ENCODE data around the gene DNAJC6.
"Not testable (repeated sequence)": the region's sequence is repeated elsewhere in the genome, so short reads cannot be mapped to it uniquely, and the experiment has no call there.

Gene DNAJC6

DNA sequence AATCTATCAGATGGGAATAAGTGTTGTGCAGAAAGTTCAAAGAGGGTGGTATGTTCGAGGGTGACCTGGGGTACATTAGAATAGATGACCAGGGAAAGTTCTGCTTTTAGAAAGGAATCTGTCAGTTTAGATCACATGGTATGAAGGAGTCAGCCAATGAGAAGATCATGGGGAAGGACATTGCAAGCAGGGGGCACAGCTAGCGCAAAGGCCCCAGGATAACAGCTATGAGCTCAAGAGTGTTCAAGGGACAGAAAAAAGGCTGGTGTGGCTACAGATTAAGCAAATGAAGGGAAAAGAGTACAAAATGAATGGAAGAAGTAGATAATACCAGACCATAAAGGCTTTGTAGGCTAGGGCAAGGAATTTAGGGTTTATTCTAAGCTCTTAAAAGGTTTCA lies 119.7 kb downstream of the DNAJC6 start:
- no peak for DNase-seq (ENCODE audit: low read depth, low spot score)

DNA sequence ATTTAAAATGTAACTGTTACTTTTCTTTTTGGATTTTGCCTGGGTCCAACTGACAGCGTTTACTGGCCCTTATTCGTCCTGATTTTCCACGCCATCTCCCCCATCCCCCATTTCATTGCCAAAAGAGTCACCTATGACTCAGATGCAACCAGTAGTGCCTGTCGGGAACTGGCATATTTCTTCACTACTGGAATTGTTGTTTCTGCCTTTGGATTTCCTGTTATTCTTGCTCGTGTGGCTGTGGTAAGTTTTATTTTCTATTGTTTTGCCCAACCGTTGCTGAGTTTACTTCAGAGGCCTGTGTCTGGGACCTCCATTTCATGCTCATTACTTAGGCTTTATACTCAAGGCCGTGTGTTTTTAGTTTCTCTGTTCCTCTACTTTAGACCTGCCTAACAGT lies 120.5 kb downstream of the DNAJC6 start:
- DNase-seq (ENCODE audit: low read depth, low spot score): no peak

DNA sequence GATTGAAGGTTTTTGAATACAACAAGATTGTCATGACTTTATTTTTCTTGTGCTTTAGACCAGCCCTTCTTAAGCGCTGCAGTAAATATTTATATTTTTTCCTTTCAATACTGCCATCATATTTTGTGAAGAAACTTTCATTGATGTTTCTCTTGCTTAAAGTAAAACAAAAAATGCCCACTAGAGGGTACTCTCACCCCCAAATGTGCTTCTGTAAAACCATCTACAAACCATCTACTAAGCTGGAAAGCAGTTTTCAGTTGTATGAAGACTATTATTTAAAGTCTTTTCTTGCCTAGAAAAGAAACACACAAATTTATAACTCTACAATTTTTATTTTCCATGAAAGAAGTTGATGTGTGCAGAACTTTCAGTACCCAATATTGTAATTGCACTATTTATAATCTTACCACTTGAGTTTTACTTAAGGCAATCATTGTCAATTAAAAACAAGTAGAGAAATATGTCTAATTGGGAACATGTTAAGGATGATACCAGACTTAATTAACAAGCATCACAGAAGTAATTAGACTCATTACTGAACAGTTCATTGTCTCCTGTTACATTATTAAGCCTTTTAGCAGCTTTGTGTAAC lies 121.9 kb downstream of the DNAJC6 start:
- DNase-seq (ENCODE audit: low read depth, low spot score): no peak

DNA sequence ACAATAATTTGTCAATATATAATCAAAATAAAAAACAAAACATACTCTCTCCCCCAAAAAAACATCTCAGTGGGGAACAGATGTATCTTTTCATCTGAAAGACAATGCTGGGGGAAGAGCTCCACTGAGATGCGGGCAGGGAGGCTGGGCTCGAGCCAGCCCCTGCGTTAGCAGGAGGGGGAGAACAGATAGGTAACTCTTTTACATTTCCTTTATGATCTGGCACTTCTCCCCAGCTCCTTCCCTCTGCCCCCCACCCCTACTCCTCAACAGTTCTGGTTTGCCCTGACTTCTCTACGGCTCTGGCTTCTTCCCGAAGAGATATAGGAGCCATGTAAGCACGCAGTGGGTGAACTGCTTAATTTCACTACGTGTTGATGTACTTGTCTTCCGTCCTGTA lies 123.6 kb downstream of the DNAJC6 start:
- no peak for DNase-seq (ENCODE audit: low read depth, low spot score)

DNA sequence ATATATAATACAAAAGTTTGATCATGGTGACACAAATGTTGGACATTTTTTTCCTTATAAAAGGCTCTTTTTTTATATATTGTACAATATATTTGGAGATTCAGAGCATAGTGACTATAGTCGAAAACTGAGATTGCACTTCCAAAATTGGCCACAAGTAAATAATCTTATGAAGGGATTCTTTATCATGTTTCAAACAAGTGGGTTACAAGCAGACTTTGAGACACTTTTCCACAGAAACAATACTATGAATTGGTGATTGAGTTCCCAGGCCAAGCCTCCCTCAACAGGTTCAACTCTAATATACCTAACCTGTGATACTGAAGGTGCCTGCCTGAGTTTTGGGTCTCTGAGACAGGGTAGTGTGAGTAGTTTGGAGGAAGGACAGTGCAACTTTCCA lies 124.9 kb downstream of the DNAJC6 start:
- no peak for DNase-seq (ENCODE audit: low read depth, low spot score)

DNA sequence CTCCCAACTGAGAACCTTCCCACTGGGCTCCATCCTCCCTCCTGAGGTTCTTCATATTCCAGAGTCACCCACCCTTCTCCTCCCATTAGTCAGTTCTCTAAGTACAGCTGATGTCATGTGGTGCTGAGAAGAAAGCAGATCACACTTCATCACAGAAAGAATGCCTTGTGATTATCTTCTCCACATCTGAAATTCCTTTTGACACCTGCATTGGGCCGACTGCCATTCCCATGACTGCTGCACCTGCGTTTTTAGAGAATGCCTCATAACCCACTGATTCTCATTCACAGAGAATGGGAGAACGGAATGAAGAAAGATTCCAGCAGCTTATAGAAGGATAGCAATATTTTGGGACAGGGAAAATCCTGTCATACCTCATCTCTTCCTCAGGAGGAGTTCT lies 125.4 kb downstream of the DNAJC6 start:
- DNase-seq (ENCODE audit: low read depth, low spot score): no peak

DNA sequence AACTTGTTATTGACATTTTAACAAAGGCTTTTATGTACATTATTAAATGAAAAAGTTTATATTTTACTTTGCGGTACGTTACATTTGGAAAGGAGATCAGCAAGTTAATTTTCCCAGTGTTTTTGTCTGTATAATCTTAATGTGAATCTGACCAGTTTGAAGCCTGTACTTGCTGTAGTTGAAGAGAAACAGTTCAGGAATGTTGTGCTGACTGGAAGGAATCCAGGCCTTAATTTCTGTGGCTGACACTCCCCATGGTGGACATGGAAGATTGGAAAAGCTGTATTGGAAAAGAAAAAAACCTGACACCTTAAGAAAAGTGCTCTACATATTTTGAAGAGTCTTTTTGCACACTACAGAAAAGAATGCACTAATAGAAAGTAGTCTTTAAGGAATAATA lies 126.6 kb downstream of the DNAJC6 start:
- DNase-seq (ENCODE audit: low read depth, low spot score): no peak

DNA sequence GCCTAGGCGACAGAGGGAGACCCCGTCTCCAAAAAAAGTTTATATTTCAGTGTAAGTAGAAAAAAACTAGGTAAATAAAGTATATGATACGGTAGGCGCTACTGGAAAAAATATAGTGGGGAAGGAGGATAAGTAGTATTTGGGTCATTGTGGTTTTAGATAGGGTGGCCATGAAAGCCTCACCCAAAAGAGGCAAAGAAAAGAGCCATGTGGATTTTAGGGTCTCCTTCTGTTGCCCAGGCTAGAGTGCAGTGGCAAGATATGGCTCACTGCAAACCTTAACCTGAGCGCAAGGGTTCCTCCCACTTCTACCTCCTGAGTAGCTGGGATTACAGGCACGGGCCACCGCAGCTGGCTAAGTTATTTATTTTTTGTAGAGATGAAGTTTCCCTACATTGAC lies 128.3 kb downstream of the DNAJC6 start:
- no peak for DNase-seq (ENCODE audit: low read depth, low spot score)

DNA sequence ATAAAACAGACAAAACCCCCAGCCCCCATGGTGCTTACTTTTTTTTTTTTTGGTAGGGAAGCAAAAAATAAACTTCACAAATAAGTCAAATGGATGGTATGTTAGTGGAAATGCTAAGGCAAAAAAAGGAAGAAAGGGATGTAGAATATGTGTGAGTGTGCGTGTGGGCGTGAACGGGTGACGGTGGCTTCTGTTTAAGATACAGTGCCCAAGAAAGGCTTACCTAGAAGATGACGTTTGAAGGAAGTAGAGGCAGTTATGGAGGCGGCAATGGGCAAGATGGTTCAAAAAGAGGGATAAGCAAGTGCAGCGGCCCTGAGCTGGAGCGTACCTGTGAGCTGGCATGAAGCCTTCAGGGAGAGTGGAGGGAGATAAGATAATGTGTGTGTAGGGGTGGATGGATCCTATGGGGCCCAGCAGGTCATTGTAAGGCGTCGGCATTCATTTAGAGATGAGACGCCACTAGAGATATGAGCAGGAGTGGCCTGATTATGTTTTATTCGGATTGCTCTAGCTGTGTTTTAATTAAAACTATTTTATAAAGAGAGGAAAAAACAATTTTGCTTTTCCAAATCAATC lies 131.1 kb downstream of the DNAJC6 start:
- DNase-seq (ENCODE audit: low read depth, low spot score): no peak

DNA sequence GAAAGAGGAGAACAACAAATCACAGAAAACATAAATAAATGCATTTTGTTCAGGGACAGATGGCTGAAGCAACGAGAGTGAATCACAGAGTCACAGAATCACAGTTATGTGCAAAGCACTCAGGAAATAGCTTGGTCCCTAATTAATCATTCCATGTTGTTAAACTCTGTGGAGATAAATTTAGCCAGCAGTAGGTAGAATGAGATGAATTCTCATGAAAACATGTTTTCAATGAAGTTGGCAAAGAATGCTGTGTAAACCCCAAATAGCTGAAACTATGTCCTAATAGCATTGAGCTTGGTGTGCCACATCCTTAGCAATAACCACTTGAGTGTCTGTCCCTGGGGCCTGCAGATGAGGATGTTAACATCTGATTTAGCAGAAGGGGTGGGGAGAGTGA lies 131.6 kb downstream of the DNAJC6 start:
- DNase-seq (ENCODE audit: low read depth, low spot score): no peak

DNA sequence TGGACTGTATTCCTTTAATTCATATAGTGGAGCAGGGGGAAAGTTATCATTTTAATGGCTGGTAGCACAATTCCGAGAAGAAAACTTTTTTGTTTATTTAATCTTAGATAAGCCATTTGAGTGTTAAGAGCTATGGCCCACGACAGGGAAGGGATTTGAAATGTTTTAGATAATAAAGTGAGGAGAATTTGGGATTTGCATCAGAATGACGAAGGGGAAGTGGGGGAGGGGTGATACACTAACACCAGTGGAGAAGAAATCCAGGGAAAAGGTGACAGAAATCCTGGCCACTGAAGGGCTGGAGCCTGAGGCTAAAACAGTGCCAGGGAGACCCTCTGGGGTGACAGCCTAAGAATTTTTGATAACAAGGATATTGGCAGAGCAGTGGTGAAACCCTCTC lies 132.1 kb downstream of the DNAJC6 start:
- no peak for DNase-seq (ENCODE audit: low read depth, low spot score)

DNA sequence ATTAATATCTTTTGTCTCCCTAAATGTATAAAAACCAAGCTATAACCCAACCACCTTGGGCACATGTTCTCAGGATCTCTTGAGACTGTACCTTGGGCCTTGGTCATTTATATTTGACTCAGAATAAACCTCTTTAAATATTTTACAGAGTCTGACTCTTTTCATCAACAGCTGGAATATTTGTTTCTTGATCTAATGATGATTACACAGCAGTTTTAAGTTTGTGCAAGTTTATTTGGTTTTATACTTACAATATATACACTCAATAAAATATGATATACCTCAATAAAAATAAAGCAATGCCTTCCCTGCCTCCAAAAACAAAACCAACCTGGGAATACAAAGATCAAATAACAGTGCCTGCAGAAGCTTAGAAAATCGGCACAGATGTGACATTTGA lies 133.1 kb downstream of the DNAJC6 start:
- DNase-seq (ENCODE audit: low read depth, low spot score): no peak

DNA sequence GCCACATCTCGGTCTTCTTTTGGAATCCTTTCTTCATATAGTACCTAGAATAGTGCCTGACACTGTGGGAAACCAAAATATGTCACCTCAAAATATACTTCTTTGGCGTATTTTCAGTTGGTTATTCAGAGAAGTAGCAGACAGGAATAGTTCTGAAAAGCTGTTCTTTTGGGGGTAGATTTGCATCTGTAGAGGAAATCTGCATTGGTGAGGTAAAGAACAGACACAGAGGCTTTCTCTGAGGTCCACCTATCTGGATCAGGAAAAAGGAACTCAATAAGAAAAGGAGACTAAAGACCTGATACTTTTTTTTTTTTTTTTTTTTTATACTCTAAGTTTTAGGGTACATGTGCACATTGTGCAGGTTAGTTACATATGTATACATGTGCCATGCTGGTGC lies 134.3 kb downstream of the DNAJC6 start:
- DNase-seq (ENCODE audit: low read depth, low spot score): no peak

DNA sequence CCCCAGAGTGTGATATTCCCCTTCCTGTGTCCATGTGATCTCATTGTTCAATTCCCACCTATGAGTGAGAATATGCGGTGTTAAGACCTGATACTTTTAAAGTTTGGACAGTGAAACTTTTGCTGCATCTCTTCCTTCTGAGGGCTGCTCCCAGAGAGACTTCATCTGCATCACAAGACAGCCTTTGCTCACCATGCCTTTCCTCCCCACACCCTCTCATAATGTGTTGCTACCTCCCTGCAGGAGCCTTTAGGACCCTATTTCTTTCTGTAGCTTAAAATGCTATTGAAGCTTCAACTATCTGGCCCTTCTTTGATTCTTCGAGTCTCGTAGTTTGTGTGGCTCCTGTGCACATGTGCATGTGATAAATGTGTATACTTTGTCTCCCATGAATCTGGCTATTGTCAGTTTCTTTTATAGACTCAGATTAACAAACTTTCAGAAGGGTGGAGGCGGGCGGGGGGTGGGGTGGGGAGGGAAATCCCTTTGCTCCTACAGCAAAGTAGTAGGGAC lies 134.8 kb downstream of the DNAJC6 start:
- no peak for DNase-seq (ENCODE audit: low read depth, low spot score)

DNA sequence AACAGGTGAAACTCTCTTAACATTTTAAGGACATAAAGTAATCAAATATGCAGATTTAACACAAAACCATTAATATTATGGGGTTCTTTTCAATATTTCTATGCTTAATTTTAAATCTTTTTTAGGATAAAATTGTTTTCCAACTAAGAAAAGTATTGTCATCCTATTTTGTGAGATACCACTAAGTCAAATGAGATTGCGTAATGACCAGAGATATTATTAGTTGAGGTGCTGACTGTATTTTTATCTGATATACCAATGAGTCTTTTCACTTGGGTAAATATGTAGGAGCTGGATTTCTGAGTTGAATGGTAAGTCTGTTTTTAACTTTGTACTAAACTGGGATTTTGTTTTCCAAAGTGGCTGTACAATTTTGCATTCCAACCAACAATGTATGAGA lies 136.5 kb downstream of the DNAJC6 start:
- no peak for DNase-seq (ENCODE audit: low read depth, low spot score)

DNA sequence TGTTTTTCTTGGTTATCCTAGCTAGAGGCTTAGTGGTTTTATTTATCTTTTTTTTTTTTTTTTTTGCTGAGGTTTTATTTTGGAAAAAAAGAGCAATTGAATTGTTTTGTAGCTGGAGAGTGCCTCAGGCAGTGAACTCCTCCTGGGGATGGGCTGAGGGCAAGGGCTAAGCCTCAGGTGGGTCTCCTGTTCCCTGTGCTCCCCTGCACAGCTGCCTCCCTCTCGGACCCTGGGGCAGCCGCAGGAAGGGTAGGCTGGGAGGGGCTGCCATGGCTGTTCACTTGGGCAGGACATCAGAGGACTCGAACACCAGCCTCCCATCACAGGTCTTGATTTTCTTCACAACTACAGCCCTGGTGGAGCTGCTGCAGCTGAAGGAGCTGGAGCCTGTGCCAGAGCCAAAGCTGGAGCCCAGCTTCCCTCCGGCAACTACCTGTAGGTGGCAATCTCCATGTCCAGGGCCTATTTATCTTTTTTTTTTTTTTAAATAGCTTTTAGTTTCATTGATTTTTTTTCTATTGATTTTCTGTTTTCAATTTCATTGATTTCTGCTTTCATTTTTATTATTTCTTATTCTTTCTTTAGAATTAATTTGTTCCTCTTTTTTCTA lies 140.0 kb downstream of the DNAJC6 start:
- DNase-seq (ENCODE audit: low read depth, low spot score): peak; percentile 21

DNA sequence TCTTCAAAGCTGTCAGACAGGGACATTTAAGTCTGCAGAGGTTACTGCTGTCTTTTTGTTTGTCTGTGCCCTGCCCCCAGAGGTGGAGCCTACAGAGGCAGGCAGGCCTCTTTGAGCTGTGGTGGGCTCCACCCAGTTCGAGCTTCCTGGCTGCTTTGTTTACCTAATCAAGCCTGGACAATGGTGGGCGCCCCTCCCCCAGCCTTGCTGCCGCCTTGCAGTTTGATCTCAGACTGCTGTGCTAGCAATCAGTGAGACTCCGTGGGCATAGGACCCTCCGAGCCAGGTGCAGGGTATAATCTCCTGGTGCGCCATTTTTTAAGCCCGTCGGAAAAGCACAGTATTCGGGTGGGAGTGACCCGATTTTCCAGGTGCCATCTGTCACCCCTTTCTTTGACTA lies 146.3 kb downstream of the DNAJC6 start:
- not testable (repeated sequence) for DNase-seq (ENCODE audit: low read depth, low spot score)

DNA sequence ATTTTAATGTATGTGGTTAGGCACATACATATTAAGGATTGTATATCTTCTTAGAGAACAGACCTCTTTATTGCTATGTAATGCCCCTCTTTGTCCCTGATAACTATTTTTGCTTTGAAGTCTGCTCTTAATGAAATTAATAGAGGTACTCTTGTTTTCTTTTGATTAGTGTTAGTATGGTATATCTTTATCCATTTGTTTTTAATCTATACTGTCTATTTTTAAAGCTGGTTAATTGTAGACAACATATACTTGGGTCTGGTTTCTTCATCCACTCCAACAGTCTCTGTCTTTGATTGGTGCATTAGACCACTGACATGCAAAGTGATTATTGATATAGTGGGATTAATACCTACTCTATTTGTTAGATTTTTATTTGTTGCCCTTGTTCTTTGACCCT lies 147.1 kb downstream of the DNAJC6 start:
- no peak for DNase-seq (ENCODE audit: low read depth, low spot score)

DNA sequence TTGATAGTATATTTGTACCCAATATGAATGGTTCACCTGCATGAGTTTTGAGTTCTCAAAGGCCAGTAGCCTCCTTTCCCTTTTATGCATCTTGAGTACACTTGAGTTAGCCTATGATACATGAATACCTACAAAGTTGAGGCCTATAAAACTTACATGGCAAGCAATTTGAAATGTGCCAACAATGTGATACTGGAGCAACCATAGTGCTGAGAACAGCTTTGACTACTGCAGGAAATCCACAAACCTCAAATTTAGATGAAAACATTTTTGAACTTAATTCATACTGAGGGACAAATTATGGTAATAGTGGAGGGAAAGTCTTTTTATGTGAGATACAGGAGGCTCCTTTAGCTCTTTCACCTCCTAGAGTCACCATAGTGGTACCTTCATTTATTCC lies 148.5 kb downstream of the DNAJC6 start:
- DNase-seq (ENCODE audit: low read depth, low spot score): no peak

DNA sequence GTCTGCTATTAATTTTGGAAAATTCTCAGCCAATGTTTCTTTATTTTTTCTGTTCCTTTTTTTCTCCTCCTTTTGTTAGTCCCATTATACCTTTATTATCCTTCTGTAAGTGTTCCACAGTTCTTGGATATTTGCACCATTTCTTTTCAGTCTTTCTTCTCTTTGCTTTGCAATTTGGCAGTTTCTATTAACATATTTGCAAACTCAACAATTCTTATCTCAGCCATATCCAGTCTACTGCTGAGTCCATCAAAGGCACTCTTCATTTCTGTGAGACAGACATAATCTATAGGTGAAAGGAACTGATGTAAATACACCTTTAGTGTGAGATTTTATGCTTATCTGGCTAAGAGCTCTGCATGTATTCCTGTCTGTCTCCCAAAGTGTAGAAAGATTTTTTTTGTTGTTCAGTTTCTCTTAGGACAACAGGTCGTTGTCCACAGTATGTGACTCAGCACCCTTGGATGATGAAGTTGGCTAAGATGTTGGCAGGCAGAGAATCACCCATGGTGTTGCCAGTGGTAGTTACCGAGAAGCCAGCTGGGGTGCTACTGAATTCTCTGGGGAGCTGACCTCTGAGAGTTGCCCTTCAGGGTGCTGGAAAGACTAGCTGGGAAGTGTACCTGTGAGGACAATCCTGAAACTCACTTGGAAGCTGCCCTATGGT lies 149.5 kb downstream of the DNAJC6 start:
- DNase-seq (ENCODE audit: low read depth, low spot score): no peak

DNA sequence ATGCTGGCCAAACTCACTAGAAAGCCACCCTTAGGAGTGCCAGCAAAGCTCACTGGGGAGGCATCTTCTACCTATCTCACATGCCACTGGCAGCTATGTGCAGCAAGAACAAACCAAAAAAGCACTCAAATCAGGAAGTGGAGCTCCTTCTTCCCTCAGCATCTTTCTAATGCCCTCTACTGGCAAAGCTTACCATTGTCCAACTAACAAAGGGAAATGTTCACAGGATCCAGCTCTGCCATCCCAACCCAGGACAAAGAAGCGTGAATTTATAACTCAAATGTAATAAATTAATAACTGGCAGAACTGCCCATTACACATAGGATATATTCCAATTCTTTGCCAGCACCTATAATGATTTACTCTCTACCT lies 150.0 kb downstream of the DNAJC6 start:
- peak; percentile 32 for DNase-seq (ENCODE audit: low read depth, low spot score)
